Measurements from ENCODE around the gene PPL.

GRCh38 chr16:4942481-4942880 lies 5.5 kb upstream of the PPL start:
- TF ChIP-seq TP53 (CRISPR knock-in tag; conservative IDR thresholded peaks at IDR 0.05), result no peak
- no peak for TF ChIP-seq TCF7L2 (IDR thresholded peaks at IDR 0.05; ENCODE audit: low read depth, low read length)
- TF ChIP-seq CREB3 (CRISPR knock-in tag; IDR thresholded peaks at IDR 0.05), result no peak
- no peak for TF ChIP-seq HMGXB4 (CRISPR knock-in tag; IDR thresholded peaks at IDR 0.05; ENCODE audit: borderline replicate concordance in 1 of 2, low read depth in 1 of 2)
- TF ChIP-seq, protein P1, sequence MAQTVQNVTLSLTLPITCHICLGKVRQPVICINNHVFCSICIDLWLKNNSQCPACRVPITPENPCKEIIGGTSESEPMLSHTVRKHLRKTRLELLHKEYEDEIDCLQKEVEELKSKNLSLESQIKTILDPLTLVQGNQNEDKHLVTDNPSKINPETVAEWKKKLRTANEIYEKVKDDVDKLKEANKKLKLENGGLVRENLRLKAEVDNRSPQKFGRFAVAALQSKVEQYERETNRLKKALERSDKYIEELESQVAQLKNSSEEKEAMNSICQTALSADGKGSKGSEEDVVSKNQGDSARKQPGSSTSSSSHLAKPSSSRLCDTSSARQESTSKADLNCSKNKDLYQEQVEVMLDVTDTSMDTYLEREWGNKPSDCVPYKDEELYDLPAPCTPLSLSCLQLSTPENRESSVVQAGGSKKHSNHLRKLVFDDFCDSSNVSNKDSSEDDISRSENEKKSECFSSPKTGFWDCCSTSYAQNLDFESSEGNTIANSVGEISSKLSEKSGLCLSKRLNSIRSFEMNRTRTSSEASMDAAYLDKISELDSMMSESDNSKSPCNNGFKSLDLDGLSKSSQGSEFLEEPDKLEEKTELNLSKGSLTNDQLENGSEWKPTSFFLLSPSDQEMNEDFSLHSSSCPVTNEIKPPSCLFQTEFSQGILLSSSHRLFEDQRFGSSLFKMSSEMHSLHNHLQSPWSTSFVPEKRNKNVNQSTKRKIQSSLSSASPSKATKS (CRISPR knock-in tag; IDR thresholded peaks at IDR 0.05), result no peak
- TF ChIP-seq MAX (IDR thresholded peaks at IDR 0.05), result no peak
- TF ChIP-seq REXO4 (CRISPR knock-in tag; IDR thresholded peaks at IDR 0.05; ENCODE audit: borderline replicate concordance), result no peak
- TF ChIP-seq SMC3 (IDR thresholded peaks at IDR 0.05; ENCODE audit: low read length), result no peak
- TF ChIP-seq, protein P2, sequence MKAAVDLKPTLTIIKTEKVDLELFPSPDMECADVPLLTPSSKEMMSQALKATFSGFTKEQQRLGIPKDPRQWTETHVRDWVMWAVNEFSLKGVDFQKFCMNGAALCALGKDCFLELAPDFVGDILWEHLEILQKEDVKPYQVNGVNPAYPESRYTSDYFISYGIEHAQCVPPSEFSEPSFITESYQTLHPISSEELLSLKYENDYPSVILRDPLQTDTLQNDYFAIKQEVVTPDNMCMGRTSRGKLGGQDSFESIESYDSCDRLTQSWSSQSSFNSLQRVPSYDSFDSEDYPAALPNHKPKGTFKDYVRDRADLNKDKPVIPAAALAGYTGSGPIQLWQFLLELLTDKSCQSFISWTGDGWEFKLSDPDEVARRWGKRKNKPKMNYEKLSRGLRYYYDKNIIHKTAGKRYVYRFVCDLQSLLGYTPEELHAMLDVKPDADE (CRISPR knock-in tag; IDR thresholded peaks at IDR 0.05), result no peak
- TF ChIP-seq BRCA1 (CRISPR knock-in tag; IDR thresholded peaks at IDR 0.05), result no peak
- no peak for TF ChIP-seq CTCF (CRISPR knock-in tag; IDR thresholded peaks at IDR 0.05)

Data from HepG2 (cell line).